Measurements from ENCODE around the gene SLC9A7.

The SLC9A7 gene

DNA sequence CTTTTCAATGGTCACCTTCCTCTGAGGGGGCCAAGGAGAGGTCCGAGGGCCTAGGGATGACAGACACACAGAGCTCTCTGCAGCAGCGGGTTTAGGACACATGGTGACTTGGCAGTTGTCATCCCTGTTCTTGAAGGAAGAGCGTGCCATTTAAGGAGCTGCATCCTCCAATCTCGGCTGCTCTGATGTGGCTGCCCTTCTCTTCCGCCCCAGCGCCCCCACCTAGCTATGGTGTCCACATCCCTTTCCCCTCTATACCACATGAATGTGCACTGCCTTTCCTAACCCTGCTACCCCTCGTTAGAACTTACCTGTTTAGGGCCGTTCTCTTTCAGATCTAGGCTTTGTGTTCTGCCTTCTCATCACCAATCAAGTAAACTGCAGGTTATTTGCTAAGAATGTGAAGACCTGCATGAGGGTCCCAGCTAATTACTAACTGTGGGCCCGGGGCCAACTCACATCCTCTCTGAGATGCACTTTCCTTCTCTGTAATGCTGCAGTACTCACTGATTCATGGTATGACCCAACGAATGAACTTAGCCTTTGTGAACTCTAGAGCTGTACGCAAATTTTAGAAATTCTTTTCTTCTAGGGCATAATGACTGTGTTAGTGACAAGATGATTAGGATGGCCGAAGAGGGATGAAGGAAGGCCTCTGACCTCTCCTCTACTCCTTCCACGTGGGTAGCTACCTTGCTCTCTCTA is 147.1 kb downstream of the SLC9A7 start:
- in situ Hi-C loops (cut with MboI; ENCODE audit: low sequenced_read_pairs) = no loop called here

DNA sequence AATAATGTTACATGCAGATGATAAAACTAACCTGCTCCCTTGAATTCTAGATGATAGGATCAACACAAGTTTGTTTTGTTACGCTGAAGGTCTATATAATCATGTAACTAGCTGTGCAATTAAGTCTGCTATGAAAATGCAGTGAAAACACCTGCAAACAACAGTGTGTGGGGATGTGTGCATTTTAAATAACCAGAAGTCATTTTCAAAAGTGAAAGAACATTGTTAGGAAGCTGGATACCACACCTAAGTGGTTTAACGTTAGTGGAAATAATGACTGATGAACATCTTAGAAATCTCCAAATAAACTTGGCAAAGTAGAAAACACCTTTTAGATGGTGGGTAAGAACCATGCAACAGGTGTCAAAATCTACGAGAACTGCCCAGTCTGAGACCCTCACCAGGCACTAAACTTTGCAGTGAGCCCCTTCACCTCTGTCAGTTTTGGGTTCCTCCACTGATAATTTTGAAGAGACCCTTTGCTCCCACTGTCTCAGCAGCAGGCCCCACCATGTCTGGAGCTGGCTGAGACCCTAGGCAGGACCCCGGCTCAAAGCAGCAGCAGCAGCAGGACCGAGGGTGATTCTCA is 148.8 kb downstream of the SLC9A7 start:
- in situ Hi-C loops (cut with MboI; ENCODE audit: low sequenced_read_pairs) = no loop called here

DNA sequence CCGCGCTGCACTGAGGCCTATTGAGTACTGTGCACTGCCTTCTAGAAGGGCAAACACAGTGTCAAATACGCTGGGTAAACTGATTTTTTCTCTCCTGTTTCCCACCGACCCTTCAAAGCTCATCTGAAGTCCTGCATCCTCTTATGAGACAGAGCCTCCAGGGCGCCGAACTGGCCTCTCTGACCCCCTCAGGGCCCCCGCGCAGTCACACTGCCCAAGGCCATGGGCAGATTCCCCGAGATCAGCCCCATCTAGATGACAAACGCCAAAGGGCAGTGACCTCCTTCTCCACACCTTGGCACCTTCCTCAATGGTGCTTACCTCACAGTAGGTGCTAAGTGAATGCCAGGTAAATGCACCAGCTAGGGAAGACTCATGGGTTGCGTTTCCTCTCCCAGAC is 151.0 kb downstream of the SLC9A7 start:
- in situ Hi-C loops (cut with MboI; ENCODE audit: low sequenced_read_pairs) = no loop called here

DNA sequence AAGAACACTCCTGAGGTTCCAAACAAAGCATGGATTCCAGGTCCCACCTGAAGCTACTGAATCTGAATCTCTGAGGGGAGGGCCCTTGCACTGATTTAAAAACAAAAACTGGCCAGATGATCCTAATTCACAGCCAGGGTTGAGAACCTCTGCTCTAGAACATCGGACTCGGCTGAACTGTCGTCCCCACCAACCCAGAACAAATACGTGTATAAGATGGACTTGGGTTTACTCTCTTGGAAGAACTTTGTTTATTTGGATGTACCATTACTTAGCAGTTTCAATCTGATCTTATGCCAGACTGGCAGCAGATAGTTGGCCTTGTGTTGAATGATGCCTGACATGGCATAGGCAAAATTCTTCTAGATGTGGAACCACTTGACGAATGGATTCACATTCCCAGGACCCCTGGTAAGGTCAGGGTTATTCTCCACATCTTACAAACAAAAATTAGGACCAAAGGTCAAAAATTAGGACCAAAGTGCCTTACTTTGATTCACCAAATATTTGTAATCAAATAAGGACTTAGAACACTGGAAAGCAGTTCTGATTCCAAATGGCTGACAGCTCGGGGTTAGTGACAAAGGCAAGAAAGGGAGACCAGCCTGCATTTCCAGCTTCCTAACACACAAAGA is 156.3 kb downstream of the SLC9A7 start:
- in situ Hi-C loops (cut with MboI; ENCODE audit: low sequenced_read_pairs) = no loop called here

GRCh38 chrX:46601283-46601682 is 157.6 kb downstream of the SLC9A7 start:
- in situ Hi-C loops (cut with MboI; ENCODE audit: low sequenced_read_pairs) = no loop called here

DNA sequence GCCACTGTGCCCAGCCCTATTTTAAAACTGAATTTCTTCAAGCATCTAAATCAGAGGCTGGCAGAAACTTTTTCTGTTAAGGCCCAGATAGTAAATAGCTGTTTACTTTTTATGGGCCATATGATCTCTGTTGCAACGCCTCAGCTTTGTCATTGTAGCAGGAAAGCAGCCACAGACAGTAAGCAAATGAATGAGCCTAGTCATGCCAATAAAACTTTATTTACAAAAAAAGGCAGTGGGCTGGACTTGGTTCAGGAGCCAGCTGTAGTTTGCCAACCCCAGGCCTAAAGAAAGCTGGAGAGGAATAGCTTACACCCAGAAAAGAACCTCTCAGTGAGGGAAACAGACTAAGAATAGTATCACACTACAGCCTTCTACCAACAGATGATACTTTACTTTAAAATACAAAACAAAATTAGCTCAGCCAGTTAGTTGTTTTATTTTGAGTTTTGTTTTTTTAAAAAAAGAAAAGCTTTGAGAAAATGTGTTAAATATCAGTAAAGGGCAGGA is 159.8 kb downstream of the SLC9A7 start:
- in situ Hi-C loops (cut with MboI; ENCODE audit: low sequenced_read_pairs) = no loop called here

DNA sequence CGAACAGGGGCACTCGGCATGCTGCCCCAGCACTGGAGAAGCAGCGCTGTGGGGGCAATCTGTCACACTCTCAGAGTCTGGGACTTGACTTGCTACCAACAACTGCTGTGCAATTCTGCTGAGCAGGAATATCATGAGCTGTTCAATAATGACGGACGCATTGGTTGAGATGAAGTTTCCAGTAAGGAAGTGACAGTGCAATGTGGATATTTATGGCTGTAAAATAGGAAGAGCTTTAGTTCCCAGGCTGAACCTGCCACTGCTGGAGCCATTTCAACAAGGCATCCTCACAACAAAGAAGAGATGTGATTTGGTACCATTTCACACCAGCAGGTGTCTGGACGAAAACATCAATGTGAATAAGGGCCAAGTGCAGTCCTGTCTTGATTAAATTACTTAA is 161.1 kb downstream of the SLC9A7 start:
- in situ Hi-C loops (cut with MboI; ENCODE audit: low sequenced_read_pairs) = no loop called here

GRCh38 chrX:46597208-46597607 is 161.7 kb downstream of the SLC9A7 start:
- in situ Hi-C loops (cut with MboI; ENCODE audit: low sequenced_read_pairs) = no loop called here

GRCh38 chrX:46595084-46595483 is 163.8 kb downstream of the SLC9A7 start:
- in situ Hi-C loops (cut with MboI; ENCODE audit: low sequenced_read_pairs) = no loop called here

- in situ Hi-C loops (cut with MboI; ENCODE audit: low sequenced_read_pairs) = no loop called here
Observed at GRCh38 chrX:46589977-46590723, 168.8 kb downstream of the SLC9A7 start.

DNA sequence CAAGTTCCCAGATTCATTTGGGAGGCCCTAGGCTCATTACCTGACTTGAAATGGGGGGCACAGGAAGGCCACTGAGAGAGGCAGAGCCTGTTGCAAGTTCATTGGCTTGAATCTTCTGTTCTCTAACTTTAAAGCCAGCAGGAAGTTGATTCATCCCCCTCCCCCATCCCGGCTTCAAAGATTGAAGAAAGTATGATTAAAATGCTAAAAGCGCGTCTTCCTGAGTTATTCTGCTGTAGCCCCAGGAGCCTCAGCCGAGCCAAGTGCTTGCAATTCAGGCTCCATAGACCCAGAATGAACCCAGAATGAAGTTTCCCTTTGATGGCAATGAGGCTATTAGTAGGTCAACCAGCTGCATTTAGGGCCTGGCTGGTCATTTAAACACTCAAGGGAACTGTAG is 170.7 kb downstream of the SLC9A7 start:
- in situ Hi-C loops (cut with MboI; ENCODE audit: low sequenced_read_pairs) = no loop called here

- in situ Hi-C loops (cut with MboI; ENCODE audit: low sequenced_read_pairs) = no loop called here
Observed at GRCh38 chrX:46587753-46588171, 171.2 kb downstream of the SLC9A7 start.

GRCh38 chrX:46587158-46587557 is 171.8 kb downstream of the SLC9A7 start:
- in situ Hi-C loops (cut with MboI; ENCODE audit: low sequenced_read_pairs) = no loop called here

DNA sequence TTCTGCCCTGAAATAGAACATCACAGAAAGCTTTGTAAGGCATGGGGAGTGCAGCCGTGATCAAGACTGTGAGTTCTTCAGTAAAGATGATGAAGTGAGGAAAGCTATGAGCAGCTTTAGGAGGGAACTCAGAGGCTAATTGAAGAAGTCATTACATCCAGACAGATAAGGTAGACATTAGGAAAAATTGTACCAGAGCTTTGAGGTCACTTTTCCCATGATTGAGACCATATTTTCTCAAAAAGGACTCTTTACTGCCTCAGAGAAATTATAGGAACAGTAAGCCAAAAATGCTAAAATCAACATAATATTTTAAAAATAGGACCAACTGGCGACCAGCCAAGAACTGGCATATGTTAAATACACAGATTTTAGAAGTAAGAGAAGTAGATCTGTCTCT is 174.2 kb downstream of the SLC9A7 start:
- in situ Hi-C loops (cut with MboI; ENCODE audit: low sequenced_read_pairs) = no loop called here

- in situ Hi-C loops (cut with MboI; ENCODE audit: low sequenced_read_pairs) = no loop called here
Observed at GRCh38 chrX:46582966-46583365, 176.0 kb downstream of the SLC9A7 start.

- in situ Hi-C loops (cut with MboI; ENCODE audit: low sequenced_read_pairs) = no loop called here
Observed at GRCh38 chrX:46582325-46582724, 176.6 kb downstream of the SLC9A7 start.

GRCh38 chrX:46580613-46581012 is 178.3 kb downstream of the SLC9A7 start:
- in situ Hi-C loops (cut with MboI; ENCODE audit: low sequenced_read_pairs) = no loop called here

DNA sequence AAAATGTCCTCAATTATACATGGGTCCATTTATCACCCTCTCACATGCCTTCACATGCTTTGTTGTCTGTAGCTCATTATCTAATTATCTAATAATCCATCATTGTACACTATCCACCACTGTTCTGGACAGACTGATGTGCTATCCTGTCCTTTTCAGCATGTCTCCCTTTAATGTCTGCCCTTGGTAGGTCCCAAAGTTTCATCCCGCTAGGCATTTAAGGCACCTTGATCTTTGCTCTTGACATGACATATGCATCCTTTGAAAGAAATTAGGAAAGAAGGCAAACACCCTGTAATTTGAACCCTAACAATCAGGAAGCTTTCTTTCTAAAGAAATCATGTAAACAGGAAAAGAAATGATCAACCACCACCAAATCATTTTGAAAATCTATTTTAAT is 179.7 kb downstream of the SLC9A7 start:
- in situ Hi-C loops (cut with MboI; ENCODE audit: low sequenced_read_pairs) = no loop called here

GRCh38 chrX:46577221-46578005 is 181.5 kb downstream of the SLC9A7 start:
- in situ Hi-C loops (cut with MboI; ENCODE audit: low sequenced_read_pairs) = no loop called here

DNA sequence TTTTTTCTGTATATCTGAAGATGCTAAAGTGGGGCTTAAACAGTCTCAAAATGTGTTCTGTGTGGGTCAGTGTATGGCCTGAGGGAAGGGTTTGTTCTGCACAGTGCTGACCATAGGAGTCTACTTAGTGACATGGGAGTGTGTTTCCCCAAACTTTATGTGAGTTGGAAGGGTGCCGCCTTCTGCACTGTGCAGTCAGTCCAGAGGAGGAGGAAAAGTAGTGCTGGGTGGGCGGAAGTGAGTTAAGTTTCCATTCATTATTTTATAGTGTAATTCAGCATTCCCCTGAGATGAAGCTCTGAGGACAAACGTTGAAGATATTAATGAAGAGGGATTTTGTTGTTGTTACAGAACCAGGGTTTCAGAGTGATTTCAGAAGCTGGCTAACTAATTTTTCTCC is 182.5 kb downstream of the SLC9A7 start:
- in situ Hi-C loops (cut with MboI; ENCODE audit: low sequenced_read_pairs) = no loop called here

GRCh38 chrX:46575991-46576392 is 182.9 kb downstream of the SLC9A7 start:
- in situ Hi-C loops (cut with MboI; ENCODE audit: low sequenced_read_pairs) = no loop called here
